Small intestine (tissue), 16 donors: ENCODE data around the gene MRPL4. TPM values are rescaled to one million over a fixed set of nuclear protein-coding genes. Genes with fewer than 3 reads are reported as not detected.
A peak's percentile ranks its signal among the peaks of the same experiment; 100 is the strongest.

Experiments used
- DNase-seq, 2 donors: peaks; one replicate each; pipeline versions ENCODE4 v3.0.0 to v3.0.0-alpha.2; 2013
- FAIRE-seq: peaks from 2 replicates; lab custom pipeline; 2012; peaks lifted over from hg19 to GRCh38; lab: Jason Lieb, UNC
- H3K27ac ChIP-seq, 3 donors: one replicate each; pipeline ENCODE4 v1.5.1; 2013; ENCODE audit warnings: low read length in 2 of 3, mild to moderate bottlenecking in 2 of 3, control low read depth in 1 of 3, inconsistent platforms in 1 of 3, low read depth in 1 of 3, moderate library complexity in 1 of 3
- H3K27me3 ChIP-seq, 3 donors: one replicate each; pipeline ENCODE4 v1.6.1; 2013; ENCODE audit warnings: low read length in 3 of 3, inconsistent platforms in 1 of 3; ENCODE audit not compliant: control insufficient read depth in 3 of 3, insufficient read depth in 3 of 3
- H3K36me3 ChIP-seq, 3 donors: one replicate each; pipeline ENCODE4 v1.6.1; 2013; ENCODE audit warnings: low read length in 3 of 3, inconsistent platforms in 1 of 3, low read depth in 1 of 3, mild to moderate bottlenecking in 1 of 3, moderate library complexity in 1 of 3; ENCODE audit not compliant: control insufficient read depth in 3 of 3, insufficient read depth in 2 of 3
- H3K4me1 ChIP-seq, 3 donors: one replicate each; pipeline ENCODE4 v1.6.1; 2013; ENCODE audit warnings: low read length in 2 of 3, inconsistent platforms in 1 of 3, low read depth in 1 of 3, mild to moderate bottlenecking in 1 of 3, moderate library complexity in 1 of 3; ENCODE audit not compliant: control insufficient read depth in 3 of 3, insufficient read depth in 2 of 3
- H3K4me3 ChIP-seq, 3 donors: one replicate each; pipeline ENCODE4 v1.5.1; 2013; ENCODE audit warnings: low read length in 3 of 3, control low read depth in 1 of 3, inconsistent platforms in 1 of 3, low read depth in 1 of 3, mild to moderate bottlenecking in 1 of 3, moderate library complexity in 1 of 3
- H3K9me3 ChIP-seq, 2 donors: one replicate each; pipeline ENCODE4 v1.6.1; 2013; ENCODE audit warnings: low read depth in 1 of 2, low read length in 1 of 2; ENCODE audit not compliant: control insufficient read depth in 2 of 2, insufficient read depth in 1 of 2
- WGBS, 3 donors: extraction: QIAGEN DNeasy Blood & Tissue Kit; methylation state at CpG; one replicate each; pipeline ENCODE4 v1.1.7; 2013; 5-methylcytosine and 5-hydroxymethylcytosine counted together
- long read RNA-seq, 10 donors: transcript quantifications; one replicate each; lab custom pipeline, GENCODE V29; 2026
- polyA plus RNA-seq, 4 donors: library from polyadenylated mRNA; stranded (reverse) in 3 of 4; unstranded in 1 of 4; fragments of 200-250 nt in 3 of 4; fragments of 120-200 nt in 1 of 4; gene quantifications; one replicate each; pipeline versions ENCODE4 v1.2.1 to v1.2.3, GENCODE V29; 2013
- donor health status: healthy with polysubstance abuse.
- donor health status: control.
- donor health status: control.
- donor health status: Bipolar disorder and iron deficiency.
- donor health status: healthy.

The MRPL4 gene
- polyA plus RNA-seq, result 10 to 100 TPM; 35.0 to 85.8 (median 48.0) TPM
- long read RNA-seq, donor 1, result 0 reads
- long read RNA-seq, donor 2, partial matches to known transcripts, result 0 of 4 reads
- long read RNA-seq, donor 2, other reads (novel, unspliced or antisense), result 0 of 4 reads
- long read RNA-seq, donor 3, partial matches to known transcripts, result 0 of 4 reads
- long read RNA-seq, donor 3, other reads (novel, unspliced or antisense), result 0 of 4 reads
- long read RNA-seq, donor 4, partial matches to known transcripts, result 0 of 1 reads
- long read RNA-seq, donor 4, other reads (novel, unspliced or antisense), result 0 of 1 reads
- long read RNA-seq, donor 5, partial matches to known transcripts, result 0 of 3 reads
- long read RNA-seq, donor 5, other reads (novel, unspliced or antisense), result 0 of 3 reads
- long read RNA-seq, donor 6, transcript MRPL4-201 (9 exons, 1,455 nt), result major isoform, 8 of 8 reads
- long read RNA-seq, donor 6, partial matches to known transcripts, result 0 of 8 reads
- long read RNA-seq, donor 6, other reads (novel, unspliced or antisense), result 0 of 8 reads
- long read RNA-seq, donor 7, transcript MRPL4-201 (9 exons, 1,455 nt), result major isoform, 27 of 29 reads
- long read RNA-seq, donor 7, partial matches to known transcripts, result 0 of 29 reads
- long read RNA-seq, donor 7, other reads (novel, unspliced or antisense), result 0 of 29 reads
- long read RNA-seq, donor 8, result 0 reads
- long read RNA-seq, donor 9, partial matches to known transcripts, result 0 of 2 reads
- long read RNA-seq, donor 9, other reads (novel, unspliced or antisense), result 0 of 2 reads
- long read RNA-seq, donor 10, transcript MRPL4-201 (9 exons, 1,455 nt), result major isoform, 16 of 17 reads
- long read RNA-seq, donor 10, partial matches to known transcripts, result 0 of 17 reads
- long read RNA-seq, donor 10, other reads (novel, unspliced or antisense), result 0 of 17 reads

DNA sequence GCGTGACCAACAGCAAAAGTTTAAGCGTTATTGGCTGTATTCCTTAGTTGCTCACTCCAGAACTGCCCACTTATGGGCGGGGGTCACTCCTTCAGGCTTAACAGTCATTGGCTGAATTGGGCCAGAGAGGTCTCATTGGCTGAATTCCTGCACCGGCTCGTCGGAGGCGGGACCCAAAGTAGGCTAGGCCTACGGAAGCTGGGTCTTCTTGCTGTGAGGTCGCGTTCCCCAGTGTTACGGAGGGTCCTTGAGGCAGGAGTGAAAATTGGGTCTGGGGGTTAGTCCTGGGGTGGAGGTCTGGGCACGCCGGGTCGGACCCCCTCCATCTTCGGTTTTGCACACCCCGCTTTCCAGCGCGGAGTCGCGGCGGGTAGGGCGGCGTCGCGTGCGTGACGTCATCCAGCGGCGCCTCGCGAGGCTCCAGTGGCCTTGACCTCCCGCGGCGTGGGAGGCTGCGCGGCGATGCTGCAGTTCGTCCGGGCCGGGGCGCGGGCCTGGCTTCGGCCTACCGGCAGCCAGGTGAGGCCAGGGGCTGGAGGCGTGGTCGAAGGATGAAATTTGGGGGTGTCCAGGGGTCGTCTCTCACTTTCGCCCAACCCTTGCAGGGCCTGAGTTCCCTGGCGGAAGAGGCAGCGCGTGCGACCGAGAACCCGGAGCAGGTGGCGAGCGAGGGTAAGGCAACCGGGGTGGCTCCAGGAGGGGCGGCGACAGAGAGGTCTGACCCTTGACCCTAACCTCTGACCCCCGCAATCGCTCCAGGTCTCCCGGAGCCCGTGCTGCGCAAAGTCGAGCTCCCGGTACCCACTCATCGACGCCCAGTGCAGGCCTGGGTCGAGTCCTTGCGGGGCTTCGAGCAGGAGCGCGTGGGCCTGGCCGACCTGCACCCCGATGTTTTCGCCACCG is at the start of gene MRPL4:
MRPL4 (plus strand) TSS at position 423 of the 903 bp plus-strand sequence; CDS start at position 463, 40 bp downstream.
- Histone ChIP-seq H3K9me3 (no peaks in the 10 kb centered on the region), H3K36me3 (peaks cover 2 to 32% (median 4%) of the 10 kb centered on the region in 3 donors), H3K27me3 (no peaks in the 10 kb centered on the region), H3K27ac (peak within 1 kb of the TSS; percentile 46 to 62 (median 53)), H3K4me3 (peak within 1 kb of the TSS; percentile 33 to 86 (median 81)), H3K4me1 (no peaks in the 10 kb centered on the region)
- FAIRE-seq (peak; percentile 93), DNase-seq (peak; percentile 98 to 99)
- 0 to 1% (median 0%) methylated on average over 58 to 77 of the region's 77 CpGs for WGBS, 3 donors

DNA sequence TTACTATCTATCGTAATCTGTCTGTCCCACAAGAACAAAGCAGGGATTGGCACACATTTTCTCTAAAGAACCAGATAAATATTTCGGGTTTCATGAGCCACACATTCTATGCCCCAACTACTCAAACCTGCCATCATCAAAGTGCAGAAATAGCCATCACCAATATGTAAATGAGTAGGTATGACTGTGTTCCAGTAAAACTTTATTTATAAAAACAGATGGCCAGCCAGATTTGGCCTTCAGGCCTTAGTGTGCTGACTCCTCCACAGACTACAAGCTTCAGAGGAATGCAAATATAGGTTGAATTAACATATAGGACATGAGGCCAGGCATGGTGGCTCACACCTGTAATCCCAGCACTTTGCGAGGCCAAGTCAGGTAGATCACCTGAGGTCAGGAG is 48.3 kb upstream of the MRPL4 start:
- H3K4me1 ChIP-seq, result no peaks in the 10 kb centered on the region
- no peak overlapping the region for H3K27ac ChIP-seq
- H3K27me3 ChIP-seq, result no peaks in the 10 kb centered on the region
- H3K4me3 ChIP-seq, result no peak overlapping the region
- WGBS, 3 donors, result 92 to 94% (median 93%) methylated on average over 3 of the region's 3 CpGs
- H3K36me3 ChIP-seq, result no peaks in the 10 kb centered on the region
- DNase-seq (no peak), FAIRE-seq (no peak)
- peaks cover 0 to 6% of the 10 kb centered on the region in 2 donors for H3K9me3 ChIP-seq

DNA sequence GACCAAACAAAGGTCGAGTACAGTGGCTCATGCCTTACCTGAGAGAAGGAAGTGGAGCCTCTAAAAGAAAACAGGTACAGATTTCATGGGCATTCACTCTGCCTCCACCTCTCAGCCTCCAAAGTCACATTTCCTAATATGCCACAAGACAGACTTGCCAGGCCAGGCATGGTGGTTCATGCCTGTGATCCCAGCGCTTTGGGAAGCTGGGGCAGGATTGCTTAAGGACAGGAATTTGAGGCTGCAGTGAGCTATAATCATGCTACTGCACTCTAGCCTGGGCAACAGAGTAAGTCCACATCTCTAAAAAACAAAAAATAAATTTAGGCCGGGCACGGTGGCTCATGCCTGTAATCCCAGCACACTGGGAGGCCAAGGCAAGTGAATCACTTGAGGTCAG is 46.4 kb upstream of the MRPL4 start:
- no peak for FAIRE-seq
- Histone ChIP-seq H3K9me3 (peaks cover 0 to 6% of the 10 kb centered on the region in 2 donors), H3K27ac (no peak overlapping the region), H3K4me1 (no peaks in the 10 kb centered on the region), H3K36me3 (no peaks in the 10 kb centered on the region), H3K4me3 (no peak overlapping the region), H3K27me3 (no peaks in the 10 kb centered on the region)
- WGBS, 3 donors, result 79 to 87% (median 83%) methylated on average over 4 of the region's 4 CpGs
- no peak for DNase-seq

DNA sequence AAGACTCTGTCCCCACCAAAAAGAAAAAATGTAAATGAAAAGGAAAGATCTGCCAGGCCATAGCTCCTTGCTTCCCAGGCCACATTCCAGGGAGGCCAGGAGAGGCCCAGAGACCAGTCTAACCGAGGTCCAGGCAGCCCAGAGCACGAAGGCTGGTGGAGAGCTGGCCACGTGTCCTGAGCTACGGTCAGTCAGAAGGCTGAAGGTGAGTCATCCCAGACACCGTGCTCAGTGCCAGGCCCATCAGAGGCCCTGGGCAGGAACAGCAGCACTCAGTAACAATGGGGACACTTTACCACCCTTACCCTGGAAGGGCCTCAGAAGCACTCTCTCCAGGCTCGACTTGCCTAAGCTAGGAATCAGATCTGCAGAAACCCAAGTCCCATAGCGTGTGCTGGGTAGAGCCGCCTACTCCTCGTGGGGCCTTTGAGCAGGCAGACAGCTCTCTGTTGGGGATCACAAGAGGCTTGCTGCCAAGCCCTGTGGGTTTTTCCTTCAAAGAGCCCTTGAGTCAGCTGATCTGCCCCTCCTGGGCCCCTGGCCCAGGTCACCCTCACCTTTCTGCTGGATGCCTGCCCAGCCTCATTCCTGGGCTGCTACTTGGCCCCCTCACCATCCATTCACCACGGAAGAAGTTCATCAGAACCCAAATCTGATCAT is 45.7 kb upstream of the MRPL4 start:
- Histone ChIP-seq H3K4me1 (no peaks in the 10 kb centered on the region), H3K27me3 (no peaks in the 10 kb centered on the region), H3K4me3 (no peak overlapping the region), H3K36me3 (no peaks in the 10 kb centered on the region), H3K27ac (no peak overlapping the region), H3K9me3 (peaks cover 0 to 6% of the 10 kb centered on the region in 2 donors)
- no peak for FAIRE-seq
- DNase-seq, result no peak
- 82 to 89% (median 88%) methylated on average over 10 of the region's 10 CpGs for WGBS, 3 donors

DNA sequence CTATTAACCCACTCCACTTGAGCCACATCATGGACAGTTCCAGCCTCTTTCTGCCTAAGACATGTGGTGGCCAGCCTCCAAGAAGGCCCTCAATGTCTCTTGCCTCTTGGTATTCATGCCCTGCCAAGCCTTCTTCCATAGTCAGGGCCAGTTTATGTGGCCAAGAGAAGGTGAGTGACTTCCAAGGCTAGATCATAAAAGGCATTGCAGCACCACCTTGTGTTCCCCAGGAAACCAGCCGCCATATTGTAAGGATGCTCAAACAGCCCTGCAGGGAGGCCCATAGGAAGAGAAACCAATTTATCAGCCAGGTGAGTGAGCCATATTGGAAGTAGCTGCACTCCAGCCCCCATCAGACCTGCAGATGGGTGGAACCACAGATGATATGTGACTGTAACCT is 45.0 kb upstream of the MRPL4 start:
- no peak for DNase-seq
- Histone ChIP-seq H3K27me3 (no peaks in the 10 kb centered on the region), H3K27ac (no peak overlapping the region), H3K36me3 (no peaks in the 10 kb centered on the region), H3K4me3 (no peak overlapping the region), H3K4me1 (no peaks in the 10 kb centered on the region), H3K9me3 (peaks cover 0 to 6% of the 10 kb centered on the region in 2 donors)
- FAIRE-seq, result no peak
- WGBS, 3 donors, result 94 to 100% (median 96%) methylated on average over 1 of the region's 1 CpG

DNA sequence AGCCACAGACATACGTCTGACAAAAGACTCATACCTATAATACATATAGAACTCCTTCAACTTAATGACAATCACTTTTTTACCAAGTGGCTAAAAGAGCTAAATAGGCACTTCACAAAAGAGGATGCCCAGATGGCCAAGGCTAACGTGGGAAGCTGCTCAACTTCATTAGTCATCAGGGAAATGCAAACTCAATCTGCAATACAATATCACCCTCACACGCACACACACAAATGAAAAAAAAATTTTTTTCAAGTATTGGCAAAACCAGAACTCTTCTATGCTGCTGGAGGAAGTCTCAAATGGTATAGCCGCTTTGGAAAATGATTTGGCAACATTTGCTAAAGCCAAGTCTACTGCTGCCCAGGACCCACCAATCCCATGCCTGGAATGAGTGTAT is 42.7 kb upstream of the MRPL4 start:
- H3K9me3 ChIP-seq, result peaks cover 0 to 6% of the 10 kb centered on the region in 2 donors
- no peaks in the 10 kb centered on the region for H3K36me3 ChIP-seq
- H3K27me3 ChIP-seq, result no peaks in the 10 kb centered on the region
- H3K27ac ChIP-seq, result no peak overlapping the region
- no peaks in the 10 kb centered on the region for H3K4me1 ChIP-seq
- no peak overlapping the region for H3K4me3 ChIP-seq
- WGBS, 3 donors, result 57 to 61% (median 57%) methylated on average over 4 of the region's 4 CpGs
- FAIRE-seq, result no peak
- no peak for DNase-seq

DNA sequence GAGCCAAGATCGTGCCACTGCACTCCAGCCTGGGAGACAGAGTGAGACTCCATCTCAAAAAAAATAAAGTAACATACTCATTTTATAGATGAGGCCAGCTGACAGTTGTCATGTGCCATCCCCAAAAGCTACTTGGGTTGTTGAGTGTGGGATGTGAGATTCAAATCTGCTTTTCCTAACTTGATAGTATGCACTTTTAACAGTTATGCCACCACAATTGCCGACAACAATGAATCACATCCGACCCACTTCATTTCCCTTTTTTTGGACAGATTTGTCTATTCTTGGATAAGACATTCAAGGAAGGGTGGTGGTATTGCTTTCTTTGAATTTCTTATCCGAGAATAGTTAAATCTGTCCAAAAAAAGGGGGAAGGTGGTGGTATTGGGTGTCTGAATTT is 41.0 kb upstream of the MRPL4 start:
- peaks cover 0 to 6% of the 10 kb centered on the region in 2 donors for H3K9me3 ChIP-seq
- no peak for FAIRE-seq
- H3K4me3 ChIP-seq, result no peak overlapping the region
- no peak for DNase-seq
- H3K36me3 ChIP-seq, result no peaks in the 10 kb centered on the region
- WGBS, 3 donors, result 84 to 87% (median 86%) methylated on average over 4 of the region's 4 CpGs
- H3K27ac ChIP-seq, result no peak overlapping the region
- no peaks in the 10 kb centered on the region for H3K4me1 ChIP-seq
- H3K27me3 ChIP-seq, result no peaks in the 10 kb centered on the region
